ENCODE data around the gene NOS1.

NOS1 gene

GRCh38 chr12:117330441-117331113 is 30.8 kb downstream of the NOS1 start:
- DNase-seq (ENCODE audit: low spot score): no peak

- DNase-seq (ENCODE audit: low spot score): no peak
These were observed 31.7 kb downstream of the NOS1 start for GRCh38 chr12:117329756-117330155.

- no peak for DNase-seq (ENCODE audit: low spot score)
These were observed 32.8 kb downstream of the NOS1 start for GRCh38 chr12:117328556-117329100.

- no peak for DNase-seq (ENCODE audit: low spot score)
These were observed 39.0 kb downstream of the NOS1 start for GRCh38 chr12:117322428-117322827.

- DNase-seq (ENCODE audit: low spot score): peak; percentile 16
These were observed 39.9 kb downstream of the NOS1 start for GRCh38 chr12:117321572-117321971.

GRCh38 chr12:117318591-117318990 is 42.8 kb downstream of the NOS1 start:
- DNase-seq (ENCODE audit: low spot score): no peak

GRCh38 chr12:117316336-117316735 is 45.1 kb downstream of the NOS1 start:
- no peak for DNase-seq (ENCODE audit: low spot score)

GRCh38 chr12:117313926-117314325 is 47.5 kb downstream of the NOS1 start:
- DNase-seq (ENCODE audit: low spot score): no peak

- DNase-seq (ENCODE audit: low spot score): no peak
These were observed 48.7 kb downstream of the NOS1 start for GRCh38 chr12:117312770-117313169.

- DNase-seq (ENCODE audit: low spot score): no peak
These were observed 52.0 kb downstream of the NOS1 start for GRCh38 chr12:117309276-117309925.

- peak; percentile 5 for DNase-seq (ENCODE audit: low spot score)
These were observed 61.3 kb downstream of the NOS1 start for GRCh38 chr12:117300174-117300573.

- DNase-seq (ENCODE audit: low spot score): no peak
These were observed 62.7 kb downstream of the NOS1 start for GRCh38 chr12:117298648-117299225.

GRCh38 chr12:117298191-117298590 is 63.2 kb downstream of the NOS1 start:
- no peak for DNase-seq (ENCODE audit: low spot score)

GRCh38 chr12:117294189-117294603 is 67.2 kb downstream of the NOS1 start:
- DNase-seq (ENCODE audit: low spot score): no peak

GRCh38 chr12:117293510-117293909 is 67.9 kb downstream of the NOS1 start:
- no peak for DNase-seq (ENCODE audit: low spot score)

- DNase-seq (ENCODE audit: low spot score): no peak
These were observed 68.7 kb downstream of the NOS1 start for GRCh38 chr12:117292688-117293087.

- DNase-seq (ENCODE audit: low spot score): no peak
These were observed 77.3 kb downstream of the NOS1 start for GRCh38 chr12:117284140-117284539.

GRCh38 chr12:117282490-117282889 is 78.9 kb downstream of the NOS1 start:
- no peak for DNase-seq (ENCODE audit: low spot score)

- DNase-seq (ENCODE audit: low spot score): no peak
These were observed 81.3 kb downstream of the NOS1 start for GRCh38 chr12:117280019-117280680.

- peak; percentile 20 for DNase-seq (ENCODE audit: low spot score)
These were observed 81.8 kb downstream of the NOS1 start for GRCh38 chr12:117279606-117280005.

- no peak for DNase-seq (ENCODE audit: low spot score)
These were observed 83.6 kb downstream of the NOS1 start for GRCh38 chr12:117277875-117278274.

GRCh38 chr12:117273091-117273490 is 88.3 kb downstream of the NOS1 start:
- DNase-seq (ENCODE audit: low spot score): peak; percentile 8

- no peak for DNase-seq (ENCODE audit: low spot score)
These were observed 88.7 kb downstream of the NOS1 start for GRCh38 chr12:117272690-117273089.

All from kidney tubule cell (primary cell).